CD4-positive, alpha-beta T cell (primary cell): ENCODE results near the gene RRAS2. TPM values are rescaled to one million over a fixed set of nuclear protein-coding genes. Genes with fewer than 3 reads are reported as not detected.

Source experiments
- ATAC-seq: fragments of 200-7000 bp; cut with Tn5 transposase; one replicate; pipeline ENCODE4 v1.10.0; 2022; ENCODE audit warnings: mild to moderate bottlenecking; ENCODE audit not compliant: poor library complexity
- CTCF ChIA-PET: fragments of 350-600 bp; sonication (Branson Sonifier 250); formaldehyde crosslinking; loops from one replicate; lab custom pipeline; 2021; ENCODE audit warnings: antibody characterized with exemption, inconsistent platforms; lab: Charles Lee
- POLR2A ChIA-PET: fragments of 350-600 bp; sonication (Branson Sonifier 250); formaldehyde crosslinking; loops from one replicate; lab custom pipeline; 2021; ENCODE audit warnings: antibody characterized with exemption, inconsistent platforms; lab: Charles Lee
- DNase-seq, 14 experiments: peaks; one replicate each; pipeline ENCODE4 v3.0.0-alpha.2; 2013 to 2020; ENCODE audit warnings: mixed read lengths in 2 of 14
- H3K27ac ChIP-seq, 2 donors: one replicate each; pipeline versions ENCODE4 v1.5.1 to v1.7.0; 2013; ENCODE audit warnings: low read length in 2 of 2, low read depth in 1 of 2, mild to moderate bottlenecking in 1 of 2
- H3K27me3 ChIP-seq, 2 experiments: 1 replicate in 1 of 2; 2 replicates in 1 of 2; pipeline versions ENCODE4 v1.6.1 to v1.7.0; 2013; ENCODE audit warnings: low read length in 2 of 2, control low read depth in 1 of 2, mild to moderate bottlenecking in 1 of 2, moderate library complexity in 1 of 2; ENCODE audit not compliant: insufficient read depth in 2 of 2, control insufficient read depth in 1 of 2
- H3K36me3 ChIP-seq: one replicate; pipeline ENCODE4 v1.6.1; 2013; ENCODE audit warnings: low read length, control low read depth; ENCODE audit not compliant: insufficient read depth
- H3K4me1 ChIP-seq: one replicate; pipeline ENCODE4 v1.6.1; 2013; ENCODE audit warnings: low read length, control low read depth; ENCODE audit not compliant: insufficient read depth
- H3K4me3 ChIP-seq: one replicate; pipeline ENCODE4 v1.5.1; 2013; ENCODE audit warnings: mild to moderate bottlenecking, low read length, moderate library complexity
- H3K9me3 ChIP-seq, 2 experiments: 1 replicate in 1 of 2; 2 replicates in 1 of 2; pipeline versions ENCODE4 v1.6.1 to v1.7.0; 2013; ENCODE audit warnings: low read length in 2 of 2, mild to moderate bottlenecking in 2 of 2, control low read depth in 1 of 2, moderate library complexity in 1 of 2; ENCODE audit not compliant: control insufficient read depth in 1 of 2, insufficient read depth in 1 of 2
- H3K27ac Mint-ChIP-seq: one replicate; pipeline ENCODE4 v1.8.0; 2020; ENCODE audit warnings: mixed read lengths
- H3K27me3 Mint-ChIP-seq: one replicate; pipeline ENCODE4 v1.8.0; 2021; ENCODE audit warnings: mixed read lengths
- H3K36me3 Mint-ChIP-seq: one replicate; pipeline ENCODE4 v1.8.0; 2021; ENCODE audit warnings: low read depth, mixed read lengths
- H3K4me1 Mint-ChIP-seq: one replicate; pipeline ENCODE4 v1.8.0; 2021; ENCODE audit warnings: low read depth, mixed read lengths
- H3K4me3 Mint-ChIP-seq: one replicate; pipeline ENCODE4 v1.8.0; 2020; ENCODE audit warnings: mild to moderate bottlenecking, mixed read lengths
- H3K9me3 Mint-ChIP-seq: one replicate; pipeline ENCODE4 v1.8.0; 2020; ENCODE audit warnings: mixed read lengths
- intact Hi-C, 2 experiments: fragments of 100-400 bp; cut with DNase I in 1 of 2; cut with micrococcal nuclease in 1 of 2; formaldehyde crosslinking; loops; one replicate each; pipeline versions ENCODE4 v1.15.1 to v1.9.0; 2023 to 2025; cut with DNase I, micrococcal nuclease
- total RNA-seq, 174 experiments: library from RNA in 2 of 174; stranded (reverse) in 2 of 174; gene quantifications; one replicate each; pipeline ENCODE4 v1.2.3 and lab custom pipeline; 2021 to 2026
- TF ChIP-seq, protein P1 (sequence below): fragments of 200-600 bp; IDR thresholded peaks from one replicate; pipeline ENCODE4 v1.8.0; 2022; ENCODE audit warnings: antibody characterized with exemption, mild to moderate bottlenecking

RRAS2 gene
- total RNA-seq, 2 experiments from 2014 or later, result 20.7 to 21.2 TPM

DNA sequence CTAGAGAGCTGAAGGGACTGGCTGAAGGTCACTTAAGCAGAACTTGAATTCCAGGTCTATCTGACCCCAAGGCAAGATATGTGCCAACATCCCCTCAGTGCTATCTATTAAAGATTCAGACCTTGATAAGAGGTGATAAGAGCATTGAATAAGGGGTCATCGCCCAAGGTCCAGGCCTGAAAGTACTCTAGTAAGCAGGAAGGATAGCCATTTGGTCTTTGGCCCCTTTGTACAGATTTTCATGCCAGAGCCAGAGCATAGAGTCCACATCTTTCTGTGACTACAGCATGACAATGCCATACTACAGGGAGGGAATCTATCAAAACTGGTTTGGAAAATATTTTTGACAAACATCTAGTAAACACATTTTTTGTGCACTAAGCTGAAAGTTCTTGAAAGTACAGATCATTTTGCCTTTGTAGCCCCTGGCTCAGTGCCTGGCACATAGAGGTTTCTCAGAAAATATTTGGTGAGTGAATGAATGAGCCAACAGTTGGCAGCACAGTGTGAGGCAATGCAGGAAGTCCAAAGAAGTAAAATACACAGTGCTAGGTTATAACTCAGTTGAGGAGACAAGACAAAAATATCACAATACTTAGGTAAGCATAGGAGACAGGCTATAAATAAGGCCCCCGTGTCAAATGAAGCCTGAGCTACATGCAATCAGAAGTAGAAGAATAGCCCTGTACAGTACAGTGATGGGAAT lies 15.1 kb upstream of the RRAS2 start:
- no peak overlapping the region for H3K27ac Mint-ChIP-seq
- ATAC-seq, result no peak
- H3K27me3 Mint-ChIP-seq, result peaks cover 23% of the 10 kb centered on the region
- Histone ChIP-seq H3K4me3 (no peak overlapping the region), H3K27ac (no peak overlapping the region), H3K36me3 (no peaks in the 10 kb centered on the region), H3K4me1 (no peaks in the 10 kb centered on the region), H3K9me3 (no peaks in the 10 kb centered on the region), H3K27me3 (no peaks in the 10 kb centered on the region)
- H3K4me1 Mint-ChIP-seq, result no peaks in the 10 kb centered on the region
- no peak for DNase-seq
- H3K9me3 Mint-ChIP-seq, result no peaks in the 10 kb centered on the region
- intact Hi-C loops, result no loop called here
- CTCF ChIA-PET, result no interaction called here
- no peaks in the 10 kb centered on the region for H3K36me3 Mint-ChIP-seq
- no peak overlapping the region for H3K4me3 Mint-ChIP-seq
- TF ChIP-seq, protein P1, sequence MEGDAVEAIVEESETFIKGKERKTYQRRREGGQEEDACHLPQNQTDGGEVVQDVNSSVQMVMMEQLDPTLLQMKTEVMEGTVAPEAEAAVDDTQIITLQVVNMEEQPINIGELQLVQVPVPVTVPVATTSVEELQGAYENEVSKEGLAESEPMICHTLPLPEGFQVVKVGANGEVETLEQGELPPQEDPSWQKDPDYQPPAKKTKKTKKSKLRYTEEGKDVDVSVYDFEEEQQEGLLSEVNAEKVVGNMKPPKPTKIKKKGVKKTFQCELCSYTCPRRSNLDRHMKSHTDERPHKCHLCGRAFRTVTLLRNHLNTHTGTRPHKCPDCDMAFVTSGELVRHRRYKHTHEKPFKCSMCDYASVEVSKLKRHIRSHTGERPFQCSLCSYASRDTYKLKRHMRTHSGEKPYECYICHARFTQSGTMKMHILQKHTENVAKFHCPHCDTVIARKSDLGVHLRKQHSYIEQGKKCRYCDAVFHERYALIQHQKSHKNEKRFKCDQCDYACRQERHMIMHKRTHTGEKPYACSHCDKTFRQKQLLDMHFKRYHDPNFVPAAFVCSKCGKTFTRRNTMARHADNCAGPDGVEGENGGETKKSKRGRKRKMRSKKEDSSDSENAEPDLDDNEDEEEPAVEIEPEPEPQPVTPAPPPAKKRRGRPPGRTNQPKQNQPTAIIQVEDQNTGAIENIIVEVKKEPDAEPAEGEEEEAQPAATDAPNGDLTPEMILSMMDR, result no peak
- POLR2A ChIA-PET, result interaction anchor here (1.3 kb wide), 1 partner anchor 16 kb away, joined by 5 read pairs; no protein-coding TSS in a partner anchor

DNA sequence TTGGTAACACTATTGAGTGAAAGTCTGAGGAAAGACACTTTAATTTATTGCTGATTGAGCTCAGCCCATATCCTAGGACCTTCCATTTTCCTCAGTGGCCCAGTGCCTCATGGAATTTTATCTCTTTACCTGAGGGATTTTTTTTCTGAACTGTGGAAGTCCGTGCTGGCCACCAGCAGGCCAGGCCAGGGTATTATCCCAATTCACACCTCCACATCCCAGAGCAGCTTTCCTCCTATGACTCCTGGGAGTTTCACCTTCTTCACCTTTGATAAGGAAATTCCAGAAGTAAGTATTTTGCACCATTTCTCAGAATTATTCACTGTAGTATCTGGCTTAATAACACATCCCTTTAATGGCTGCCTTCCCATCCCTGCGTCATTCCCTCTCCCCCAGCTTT lies 13.0 kb upstream of the RRAS2 start:
- Mint-ChIP-seq H3K9me3 (no peaks in the 10 kb centered on the region), H3K4me1 (no peaks in the 10 kb centered on the region), H3K36me3 (no peaks in the 10 kb centered on the region), H3K27ac (no peak overlapping the region), H3K4me3 (no peak overlapping the region), H3K27me3 (peaks cover 9% of the 10 kb centered on the region)
- Histone ChIP-seq H3K4me3 (no peak overlapping the region), H3K27ac (no peak overlapping the region), H3K4me1 (no peaks in the 10 kb centered on the region), H3K27me3 (no peaks in the 10 kb centered on the region), H3K36me3 (no peaks in the 10 kb centered on the region), H3K9me3 (no peaks in the 10 kb centered on the region)
- ChIA-PET CTCF (no interaction called here), POLR2A (no interaction called here)
- DNase-seq (no peak), ATAC-seq (no peak)
- intact Hi-C loops, result no loop called here
- TF ChIP-seq, protein P1, result no peak

- Mint-ChIP-seq H3K36me3 (no peaks in the 10 kb centered on the region), H3K27ac (no peak overlapping the region), H3K9me3 (no peaks in the 10 kb centered on the region), H3K4me1 (no peaks in the 10 kb centered on the region), H3K4me3 (no peak overlapping the region), H3K27me3 (peaks cover 4% of the 10 kb centered on the region)
- H3K27ac ChIP-seq, result no peak overlapping the region
- no peaks in the 10 kb centered on the region for H3K4me1 ChIP-seq
- no peaks in the 10 kb centered on the region for H3K27me3 ChIP-seq
- ATAC-seq, result no peak
- H3K36me3 ChIP-seq, result no peaks in the 10 kb centered on the region
- H3K9me3 ChIP-seq, result no peaks in the 10 kb centered on the region
- ChIA-PET CTCF (no interaction called here), POLR2A (no interaction called here)
- DNase-seq, result no peak
- intact Hi-C loops, result no loop called here
- H3K4me3 ChIP-seq, result no peak overlapping the region
- TF ChIP-seq, protein P1, result no peak
Observed at GRCh38 chr11:14371249-14371648, 12.3 kb upstream of the RRAS2 start.
